H1 (cell line): ENCODE data around the gene TAX1BP1.

Experiments used
- ASH2L ChIP-seq: fragments of 200-600, 300-600 bp; sonication (generic); IDR thresholded peaks from one replicate; pipeline ENCODE4 v1.7.1; 2017; ENCODE audit warnings: low read length
- ATF2 ChIP-seq: IDR thresholded peaks from 2 replicates; pipeline ENCODE4 v1.6.1; 2012; ENCODE audit warnings: low read length, inconsistent platforms
- BRCA1 ChIP-seq: IDR thresholded peaks from 2 replicates; pipeline ENCODE4 v1.6.1; 2012; ENCODE audit warnings: low read depth, low read length, improper control_type of control experiment
- CBX5 ChIP-seq: fragments of 300-800, 300-1000 bp; sonication (generic); IDR thresholded peaks from 2 replicates; pipeline ENCODE4 v1.7.1; 2016; ENCODE audit warnings: antibody characterized with exemption, low read length, low read depth
- EZH2 ChIP-seq: fragments of 200-600 bp; sonication (generic); IDR thresholded peaks from 2 replicates; pipeline ENCODE4 v1.7.1; 2012; ENCODE audit warnings: low read depth, mild to moderate bottlenecking, moderate library complexity, low read length, inconsistent platforms; ENCODE audit not compliant: severe bottlenecking
- GABPA ChIP-seq: IDR thresholded peaks from 2 replicates; pipeline ENCODE4 v1.6.1; 2011; ENCODE audit warnings: mild to moderate bottlenecking, low read length, moderate library complexity, borderline replicate concordance; ENCODE audit not compliant: insufficient read depth
- MAX ChIP-seq: IDR thresholded peaks from 2 replicates; pipeline ENCODE4 v1.6.1; 2012; ENCODE audit warnings: inconsistent platforms
- POLR2A ChIP-seq, 2 experiments: IDR thresholded peaks; 1 replicate in 1 of 2; 2 replicates in 1 of 2; pipeline ENCODE4 v1.6.1; 2011; ENCODE audit warnings: low read depth in 2 of 2, low read length in 2 of 2, mild to moderate bottlenecking in 2 of 2; ENCODE audit errors: control extremely low read depth in 1 of 2
- RAD21 ChIP-seq, 2 experiments: IDR thresholded peaks in 1 of 2; conservative IDR thresholded peaks in 1 of 2; 2 replicates each; pipeline ENCODE4 v1.6.1; 2011; ENCODE audit warnings: low read depth in 2 of 2, low read length in 2 of 2, improper control_type of control experiment in 1 of 2, inconsistent platforms in 1 of 2, mild to moderate bottlenecking in 1 of 2, moderate library complexity in 1 of 2
- RNF2 ChIP-seq: fragments of 200-900, 300-1000 bp; sonication (generic); IDR thresholded peaks from 2 replicates; pipeline ENCODE4 v1.7.1; 2016; ENCODE audit warnings: borderline replicate concordance, low read depth, mild to moderate bottlenecking, antibody characterized with exemption, low read length; ENCODE audit not compliant: poor library complexity, severe bottlenecking; ENCODE audit errors: missing control alignments
- RXRA ChIP-seq: IDR thresholded peaks from 2 replicates; pipeline ENCODE4 v1.6.1; 2011; ENCODE audit warnings: low read depth, mild to moderate bottlenecking, low read length, moderate library complexity; ENCODE audit not compliant: insufficient read depth
- TEAD4 ChIP-seq: IDR thresholded peaks from 2 replicates; pipeline ENCODE4 v1.6.1; 2012; ENCODE audit warnings: low read depth, low read length, inconsistent platforms, mixed read lengths
- TF ChIP-seq, protein P1 (sequence below), 3 experiments: IDR thresholded peaks; 1 replicate in 2 of 3; 2 replicates in 1 of 3; pipeline versions ENCODE4 v1.5.1 to v1.6.1; 2011; ENCODE audit warnings: low read length in 3 of 3, mild to moderate bottlenecking in 3 of 3, inconsistent platforms in 2 of 3, low read depth in 1 of 3, moderate library complexity in 1 of 3; ENCODE audit not compliant: insufficient read depth in 1 of 3; ENCODE audit errors: control extremely low read depth in 1 of 3

DNA sequence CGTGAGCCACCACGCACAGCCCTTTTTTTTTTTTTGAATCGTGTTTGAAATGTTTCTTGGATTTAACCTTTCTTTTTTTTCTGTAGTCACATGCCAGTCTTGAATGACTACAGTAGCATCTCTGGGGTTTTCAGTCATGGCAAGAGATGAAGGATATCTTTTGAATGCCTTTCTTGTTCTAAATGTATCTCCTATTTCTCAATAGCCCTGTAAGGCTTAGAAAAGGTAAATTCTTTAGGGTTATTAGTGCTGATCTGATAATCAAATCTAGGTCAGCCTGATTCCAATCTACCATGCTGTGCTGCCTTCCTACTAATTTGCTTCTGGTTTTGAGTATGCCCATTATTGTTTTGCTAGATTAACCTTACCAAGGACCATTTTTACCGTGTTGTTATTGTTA is 70.2 kb downstream of the TAX1BP1 start:
- TF ChIP-seq, protein P1, sequence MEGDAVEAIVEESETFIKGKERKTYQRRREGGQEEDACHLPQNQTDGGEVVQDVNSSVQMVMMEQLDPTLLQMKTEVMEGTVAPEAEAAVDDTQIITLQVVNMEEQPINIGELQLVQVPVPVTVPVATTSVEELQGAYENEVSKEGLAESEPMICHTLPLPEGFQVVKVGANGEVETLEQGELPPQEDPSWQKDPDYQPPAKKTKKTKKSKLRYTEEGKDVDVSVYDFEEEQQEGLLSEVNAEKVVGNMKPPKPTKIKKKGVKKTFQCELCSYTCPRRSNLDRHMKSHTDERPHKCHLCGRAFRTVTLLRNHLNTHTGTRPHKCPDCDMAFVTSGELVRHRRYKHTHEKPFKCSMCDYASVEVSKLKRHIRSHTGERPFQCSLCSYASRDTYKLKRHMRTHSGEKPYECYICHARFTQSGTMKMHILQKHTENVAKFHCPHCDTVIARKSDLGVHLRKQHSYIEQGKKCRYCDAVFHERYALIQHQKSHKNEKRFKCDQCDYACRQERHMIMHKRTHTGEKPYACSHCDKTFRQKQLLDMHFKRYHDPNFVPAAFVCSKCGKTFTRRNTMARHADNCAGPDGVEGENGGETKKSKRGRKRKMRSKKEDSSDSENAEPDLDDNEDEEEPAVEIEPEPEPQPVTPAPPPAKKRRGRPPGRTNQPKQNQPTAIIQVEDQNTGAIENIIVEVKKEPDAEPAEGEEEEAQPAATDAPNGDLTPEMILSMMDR (IDR thresholded peaks at IDR 0.05; ENCODE audit: control extremely low read depth in 1 of 3, insufficient read depth in 1 of 3, low read depth in 1 of 3, low read length in 3 of 3) = no peak
- TF ChIP-seq BRCA1 (no peak), ASH2L (no peak), RAD21 (IDR thresholded peaks at IDR 0.05 in 1 of 2, conservative IDR thresholded peaks at IDR 0.05 in 1 of 2; ENCODE audit: low read depth in 2 of 2, low read length in 2 of 2) (no peak), POLR2A (IDR thresholded peaks at IDR 0.05; ENCODE audit: control extremely low read depth in 1 of 2, low read depth in 2 of 2, low read length in 2 of 2) (no peak), MAX (no peak), RXRA (no peak), EZH2 (no peak), GABPA (no peak), RNF2 (no peak), CBX5 (no peak), ATF2 (no peak), TEAD4 (no peak)
